Erythroblast (primary cell): Measurements from ENCODE around the gene CFTR.
"Not testable (repeated sequence)": the region's sequence is repeated elsewhere in the genome, so short reads cannot be mapped to it uniquely, and the experiment has no call there.

Experiments
- DNase-seq, 2 experiments: peaks; one replicate each; lab custom pipeline; 2025; lab: John Stamatoyannopoulos, UW
- GATA1 ChIP-seq: IDR thresholded peaks from 2 replicates; pipeline ENCODE4 v1.6.1; 2011; ENCODE audit warnings: low read depth, mild to moderate bottlenecking, control low read depth, low read length, moderate library complexity
- POLR2A ChIP-seq: IDR thresholded peaks from 2 replicates; pipeline ENCODE4 v1.6.1; 2011; ENCODE audit warnings: mild to moderate bottlenecking, low read length

Gene CFTR

DNA sequence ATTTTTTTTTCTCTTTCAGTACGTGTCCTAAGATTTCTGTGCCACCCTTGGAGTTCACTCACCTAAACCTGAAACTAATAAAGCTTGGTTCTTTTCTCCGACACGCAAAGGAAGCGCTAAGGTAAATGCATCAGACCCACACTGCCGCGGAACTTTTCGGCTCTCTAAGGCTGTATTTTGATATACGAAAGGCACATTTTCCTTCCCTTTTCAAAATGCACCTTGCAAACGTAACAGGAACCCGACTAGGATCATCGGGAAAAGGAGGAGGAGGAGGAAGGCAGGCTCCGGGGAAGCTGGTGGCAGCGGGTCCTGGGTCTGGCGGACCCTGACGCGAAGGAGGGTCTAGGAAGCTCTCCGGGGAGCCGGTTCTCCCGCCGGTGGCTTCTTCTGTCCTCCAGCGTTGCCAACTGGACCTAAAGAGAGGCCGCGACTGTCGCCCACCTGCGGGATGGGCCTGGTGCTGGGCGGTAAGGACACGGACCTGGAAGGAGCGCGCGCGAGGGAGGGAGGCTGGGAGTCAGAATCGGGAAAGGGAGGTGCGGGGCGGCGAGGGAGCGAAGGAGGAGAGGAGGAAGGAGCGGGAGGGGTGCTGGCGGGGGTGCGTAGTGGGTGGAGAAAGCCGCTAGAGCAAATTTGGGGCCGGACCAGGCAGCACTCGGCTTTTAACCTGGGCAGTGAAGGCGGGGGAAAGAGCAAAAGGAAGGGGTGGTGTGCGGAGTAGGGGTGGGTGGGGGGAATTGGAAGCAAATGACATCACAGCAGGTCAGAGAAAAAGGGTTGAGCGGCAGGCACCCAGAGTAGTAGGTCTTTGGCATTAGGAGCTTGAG lies at the start of gene CFTR:
CFTR (plus strand) TSS at position 801 of the 830 bp plus-strand sequence. CDS start 70 bp downstream, outside the sequence.
- DNase-seq: no peak
- TF ChIP-seq GATA1: no peak
- no peak for TF ChIP-seq POLR2A

DNA sequence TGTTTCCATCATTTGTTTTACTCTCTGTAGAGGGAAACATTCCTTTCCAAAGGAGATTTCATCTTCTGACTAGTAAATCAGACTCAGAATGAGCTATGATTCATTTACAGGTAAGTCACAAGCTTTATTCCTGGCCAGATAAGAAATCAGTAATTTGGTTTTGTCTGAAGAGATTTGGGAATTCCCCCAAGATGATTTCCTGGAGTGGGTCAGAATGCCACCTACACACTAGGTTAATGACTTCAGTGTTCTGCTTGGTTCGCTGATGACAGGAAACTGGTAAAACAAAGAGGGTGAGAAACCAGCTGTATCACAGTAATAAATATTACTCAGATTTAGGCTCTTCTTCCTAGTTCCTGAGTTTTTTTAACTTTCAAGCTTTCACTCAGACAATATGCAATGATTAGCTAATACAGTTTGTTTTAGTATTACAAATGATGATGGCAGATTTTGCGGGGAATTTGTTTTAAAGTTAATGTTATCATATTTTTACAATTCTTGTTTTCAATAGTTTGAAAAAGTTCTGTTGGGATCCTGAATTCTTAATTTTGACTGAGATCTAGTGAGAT lies 44.3 kb upstream of the CFTR start:
- no peak for TF ChIP-seq POLR2A
- TF ChIP-seq GATA1: no peak
- no peak for DNase-seq

DNA sequence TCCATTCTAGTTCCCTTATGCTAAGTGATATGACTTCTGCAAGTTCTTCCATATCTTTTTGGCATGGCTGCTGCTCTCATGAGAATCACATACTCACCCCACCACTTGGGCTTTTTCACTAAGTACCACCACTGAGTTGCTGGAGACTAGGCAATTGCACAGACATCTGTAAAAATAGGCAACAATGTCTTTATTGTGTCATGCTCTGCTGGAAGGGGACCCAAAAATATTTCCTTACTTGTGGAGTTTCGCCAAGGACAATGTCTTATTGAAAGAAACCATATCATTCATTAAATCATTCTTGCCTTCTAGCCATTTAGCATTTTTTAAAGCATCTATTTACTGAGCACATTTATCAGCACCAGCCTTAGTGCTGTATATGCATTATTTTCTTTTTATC lies 35.2 kb upstream of the CFTR start:
- no peak for DNase-seq
- TF ChIP-seq POLR2A (no peak), GATA1 (no peak)

DNA sequence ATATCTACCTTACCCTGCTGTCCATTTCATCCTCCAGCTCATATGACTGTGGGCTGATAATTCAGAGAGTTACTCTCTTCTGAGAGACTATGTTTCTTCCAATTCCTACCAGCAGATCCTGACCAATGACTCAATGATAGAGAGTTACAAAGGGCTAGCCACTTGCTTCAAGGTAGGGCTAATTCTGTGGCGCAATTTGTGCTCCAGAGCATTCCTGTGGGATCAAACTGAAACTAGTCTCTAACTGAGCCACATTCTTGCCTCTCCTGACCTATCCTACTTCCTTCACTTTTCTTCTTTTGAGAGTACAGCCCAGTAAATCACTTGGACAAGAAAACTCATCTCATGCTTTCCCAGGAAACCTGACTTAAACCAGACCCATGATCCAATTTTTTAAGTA lies 34.6 kb upstream of the CFTR start:
- DNase-seq: no peak

DNA sequence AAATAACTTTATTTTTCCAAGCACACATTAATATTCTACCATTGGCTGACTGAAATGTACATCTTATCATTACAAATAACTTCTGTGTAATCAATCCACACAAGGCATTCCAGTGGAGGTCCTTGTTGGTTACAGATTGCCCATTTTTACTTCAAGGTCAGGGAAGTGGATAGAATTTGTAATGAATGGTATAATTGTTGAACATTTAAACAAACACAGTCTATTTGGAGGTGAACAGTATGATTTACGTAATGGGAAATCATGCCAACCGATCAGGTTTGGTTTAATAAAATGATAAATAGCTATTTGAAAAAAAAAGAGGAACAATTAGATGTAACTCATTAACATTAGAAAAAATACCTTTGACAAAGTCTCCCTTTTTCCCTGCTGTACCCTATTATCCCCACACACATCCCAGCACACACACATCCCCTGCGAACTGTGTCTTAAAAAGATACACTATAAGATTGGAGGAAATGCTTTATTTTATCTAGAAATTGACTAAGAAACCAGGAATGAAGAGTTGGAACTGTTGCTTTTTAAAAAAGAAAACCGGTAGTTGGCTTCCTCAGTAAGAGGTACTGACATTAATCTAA lies 33.5 kb upstream of the CFTR start:
- TF ChIP-seq GATA1 (no peak), POLR2A (no peak)
- DNase-seq: no peak

More for the DNA sequence above, 34.6 kb upstream of the CFTR start:
- TF ChIP-seq GATA1 (no peak), POLR2A (no peak)

DNA sequence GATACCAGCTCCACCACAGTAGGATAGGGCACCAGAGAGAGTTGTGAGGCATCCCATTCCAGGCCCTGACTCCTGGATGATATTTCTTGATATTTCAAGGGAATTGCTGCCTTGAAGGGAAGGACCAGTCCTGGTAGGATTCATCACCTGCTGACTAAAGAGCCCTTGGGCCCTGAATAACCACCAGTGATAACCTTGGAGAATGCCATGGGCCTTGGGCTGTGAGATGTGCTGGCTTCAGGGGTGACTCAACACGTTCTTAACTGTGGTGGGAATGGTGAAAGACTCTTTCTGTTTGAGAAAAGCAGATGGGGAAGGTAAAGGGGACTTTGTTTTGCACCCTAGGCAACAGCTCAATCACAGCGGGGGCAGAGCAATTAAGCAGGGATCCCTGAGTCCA lies 31.2 kb upstream of the CFTR start:
- DNase-seq: no peak
- TF ChIP-seq GATA1 (no peak), POLR2A (no peak)

DNA sequence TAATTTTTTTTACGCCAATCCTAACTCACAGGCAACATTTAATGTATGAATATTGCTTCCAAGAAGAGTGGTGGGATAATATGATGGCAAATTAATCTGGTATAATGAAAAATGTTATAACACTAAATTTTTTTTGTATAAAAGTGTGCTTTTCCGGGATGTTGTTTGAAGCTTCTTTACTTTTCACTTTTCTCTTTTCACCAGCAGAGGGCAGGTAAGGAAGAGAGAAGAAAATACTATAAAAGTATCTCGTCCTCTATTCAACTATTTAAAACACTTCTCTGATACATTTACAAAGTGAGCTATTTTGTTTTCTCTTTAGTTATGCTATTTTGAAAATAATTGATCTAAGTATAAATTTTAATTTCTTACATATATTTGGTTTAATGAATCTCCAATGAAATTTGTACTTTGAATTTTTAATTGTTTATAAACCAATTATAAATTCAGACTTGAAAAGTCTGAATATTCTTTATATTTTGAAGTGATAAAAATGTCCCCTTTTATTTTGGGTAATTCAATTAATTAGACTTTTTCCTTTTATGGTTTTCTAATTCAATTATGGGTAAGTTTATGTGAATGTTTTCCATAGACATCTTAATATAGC lies 20.7 kb upstream of the CFTR start:
- DNase-seq: peak; percentile 17 to 36
- TF ChIP-seq POLR2A (no peak), GATA1 (no peak)

DNA sequence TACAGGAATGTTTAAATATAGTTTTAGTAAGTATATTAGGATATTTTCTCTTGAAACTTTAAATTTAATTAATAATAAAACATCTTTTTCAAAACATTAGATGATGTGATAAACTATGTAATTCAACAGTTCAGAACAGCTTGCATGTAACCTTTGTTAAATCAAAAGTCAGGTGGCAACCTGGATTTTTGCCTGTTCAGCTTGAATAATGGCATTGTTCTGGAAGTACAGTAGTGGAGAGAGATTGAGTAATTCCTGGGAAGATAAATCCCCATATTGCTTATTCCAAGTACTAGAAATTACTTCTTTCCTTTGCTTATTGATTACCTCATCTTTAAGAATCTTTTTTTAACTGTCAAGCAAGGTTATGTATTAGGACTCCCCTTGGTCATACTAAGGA lies 20.1 kb upstream of the CFTR start:
- DNase-seq: no peak
- TF ChIP-seq POLR2A (no peak), GATA1 (no peak)

DNA sequence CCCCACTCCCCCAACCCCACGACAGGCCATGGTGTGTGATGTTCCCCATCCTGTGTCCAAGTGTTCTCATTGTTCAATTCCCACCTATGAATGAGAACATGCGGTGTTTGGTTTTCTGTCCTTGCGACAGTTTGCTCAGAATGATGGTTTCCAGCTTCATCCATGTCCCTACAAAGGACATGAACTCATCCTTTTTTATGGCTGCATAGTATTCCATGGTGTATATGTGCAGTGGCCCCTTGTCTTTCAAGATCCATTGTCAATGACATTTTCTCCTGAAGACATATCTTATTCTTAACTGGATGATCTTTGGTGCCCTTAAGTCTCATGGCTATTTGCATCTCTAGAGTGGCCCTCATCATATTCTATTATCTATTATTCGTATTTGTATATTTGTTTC lies 19.0 kb upstream of the CFTR start:
- not testable (repeated sequence) for DNase-seq

DNA sequence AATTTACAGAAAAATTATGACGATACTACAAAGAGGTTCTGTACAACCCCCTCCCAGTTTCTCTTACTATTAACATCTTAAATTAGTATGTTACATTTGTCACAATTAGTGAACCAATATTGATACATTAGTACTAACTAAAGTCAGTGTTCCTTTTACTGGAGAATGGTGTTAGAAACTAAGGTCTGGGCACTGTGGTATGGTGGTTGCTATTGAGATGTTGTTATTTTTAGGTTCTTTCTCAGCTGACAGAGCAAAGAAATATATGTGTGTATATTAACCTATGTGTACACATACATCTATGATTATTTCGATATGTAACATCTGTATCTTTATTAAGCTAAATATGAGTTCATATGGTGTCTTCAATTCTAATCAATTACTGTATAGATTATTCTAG lies 11.7 kb upstream of the CFTR start:
- TF ChIP-seq POLR2A: no peak
- no peak for TF ChIP-seq GATA1
- DNase-seq: no peak

DNA sequence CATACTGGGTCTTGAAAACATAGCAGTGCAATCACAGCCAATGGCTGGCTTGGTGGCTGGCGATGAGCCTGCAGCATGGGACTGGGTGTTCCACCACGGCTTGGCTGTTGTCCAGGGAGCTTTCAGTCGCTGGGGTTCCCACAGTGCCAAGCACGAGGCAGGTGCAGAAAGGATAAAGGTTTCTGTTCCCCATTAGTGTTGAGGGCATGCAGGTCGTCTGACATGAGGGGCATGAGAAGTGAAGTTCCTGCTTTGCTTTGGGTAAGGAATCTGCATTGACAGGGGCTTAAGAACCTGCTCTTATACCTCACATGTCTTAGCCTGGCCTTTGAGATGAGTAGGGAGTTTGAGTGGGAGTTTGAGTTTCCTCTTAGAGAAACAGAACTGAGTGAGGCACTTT lies 9.0 kb upstream of the CFTR start:
- TF ChIP-seq GATA1: no peak

DNA sequence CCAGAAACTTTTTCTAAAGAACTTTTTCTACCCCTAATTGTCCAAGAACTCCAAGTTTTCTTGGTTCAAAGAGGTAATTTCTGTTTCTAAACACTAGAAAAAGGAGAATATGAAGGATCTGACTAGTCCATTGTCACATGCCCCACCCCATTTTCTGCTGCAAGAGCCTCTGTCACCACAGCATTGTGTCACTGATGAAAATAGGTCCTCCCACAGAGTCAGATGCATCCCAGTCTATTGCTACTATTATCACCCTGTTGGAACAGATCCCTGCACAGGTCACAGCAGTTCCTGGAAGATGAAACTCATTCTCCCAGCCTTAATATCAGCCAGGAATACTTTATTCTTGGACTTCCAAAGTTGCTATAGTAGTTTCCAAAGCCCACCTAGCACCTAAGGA lies 7.5 kb upstream of the CFTR start:
- TF ChIP-seq GATA1 (no peak), POLR2A (no peak)
- no peak for DNase-seq

More for the DNA sequence above, 9.0 kb upstream of the CFTR start:
- no peak for DNase-seq

DNA sequence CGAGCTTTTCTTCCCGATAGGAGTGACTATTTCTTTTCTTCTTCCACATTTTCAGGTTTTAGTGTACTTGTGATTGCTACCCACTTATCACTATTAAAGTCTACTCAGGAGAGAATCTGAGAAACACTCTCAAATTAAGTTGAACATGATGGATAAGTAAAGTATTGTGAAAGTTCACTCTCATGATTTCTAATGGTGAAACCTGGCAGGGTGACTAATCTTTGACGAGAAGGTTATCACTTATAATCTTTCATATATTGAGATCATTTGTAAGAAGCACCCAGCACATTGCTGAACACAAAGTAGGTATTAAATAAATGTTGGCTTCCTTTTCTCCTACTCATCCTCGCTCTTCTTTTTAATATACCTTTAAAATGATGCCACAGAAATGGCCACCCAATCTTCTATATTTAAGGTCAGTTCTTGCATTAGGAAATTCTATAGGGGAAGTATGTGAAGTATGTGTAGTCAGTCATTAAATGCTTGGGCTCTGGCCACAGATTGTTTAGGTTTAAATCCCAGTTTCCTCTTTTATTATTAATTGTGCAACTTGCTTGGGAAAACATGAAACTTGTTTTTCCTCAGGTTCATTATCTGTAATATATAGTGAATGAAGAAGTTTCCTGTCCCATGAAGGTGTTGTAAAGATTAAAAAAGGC lies 3.1 kb upstream of the CFTR start:
- TF ChIP-seq POLR2A (no peak), GATA1 (no peak)
- DNase-seq: no peak

DNA sequence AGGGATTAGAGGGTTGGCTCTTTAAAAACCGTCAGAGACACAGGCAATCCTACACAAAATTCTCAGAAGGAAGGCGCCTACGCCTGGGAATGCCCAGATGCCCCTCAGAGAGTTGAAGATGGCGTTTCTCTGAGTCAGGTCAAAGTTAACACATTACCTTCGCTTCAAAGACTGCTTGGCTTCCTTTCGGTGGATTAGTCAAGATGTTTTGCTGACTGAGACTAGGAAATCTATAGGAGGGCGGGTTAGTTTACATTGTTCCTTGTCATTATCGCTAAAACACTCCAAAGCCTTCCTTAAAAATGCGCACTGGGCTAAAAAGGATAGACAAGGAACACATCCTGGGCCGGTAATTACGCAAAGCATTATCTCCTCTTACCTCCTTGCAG lies 995 bp upstream of the CFTR start:
- DNase-seq: no peak
- TF ChIP-seq POLR2A: no peak
- no peak for TF ChIP-seq GATA1
